Prostate gland (tissue), 2 donors: Measurements from ENCODE around the gene ZMIZ1. TPM values are rescaled to one million over a fixed set of nuclear protein-coding genes. Genes with fewer than 3 reads are reported as not detected.

Experiments used
- DNase-seq: peaks from one replicate; pipeline ENCODE4 v3.0.0-alpha.2; 2019; ENCODE audit warnings: low spot score
- H3K27ac ChIP-seq, 2 donors: fragments of 200-600 bp; sonication (generic); 2 replicates each; pipeline ENCODE4 v1.5.1; 2017 to 2019
- H3K27me3 ChIP-seq: fragments of 200-600 bp; sonication (generic); replicated peaks from 2 replicates; pipeline ENCODE4 v1.5.1; 2019; ENCODE audit not compliant: insufficient read depth
- H3K36me3 ChIP-seq, 2 donors: fragments of 200-600 bp; sonication (generic); 1 replicate in 1 of 2; 2 replicates in 1 of 2; pipeline versions ENCODE4 v1.5.1 to v1.8.1; 2017 to 2019
- H3K4me1 ChIP-seq: fragments of 200-600 bp; sonication (generic); replicated peaks from 2 replicates; pipeline ENCODE4 v1.5.1; 2019
- H3K4me3 ChIP-seq, 2 donors: fragments of 200-600 bp; sonication (generic); 2 replicates each; pipeline ENCODE4 v1.5.1; 2017 to 2019
- H3K9me3 ChIP-seq: fragments of 200-600 bp; sonication (generic); 2 replicates; pipeline ENCODE4 v1.5.1; 2017
- POLR2A ChIP-seq: fragments of 450-650 bp; IDR thresholded peaks from one replicate; pipeline ENCODE4 v1.6.1; 2016; ENCODE audit warnings: antibody characterized with exemption, mild to moderate bottlenecking
- POLR2AphosphoS5 ChIP-seq: sonication (generic); formaldehyde crosslinking; IDR thresholded peaks from one replicate; pipeline ENCODE4 v1.6.1; 2017; ENCODE audit warnings: antibody characterized with exemption
- WGBS: methylation state at CpG from one replicate; pipeline ENCODE4 v1.1.5; 2018; 5-methylcytosine and 5-hydroxymethylcytosine counted together
- intact Hi-C: fragments of 100-400 bp; cut with DNase I; formaldehyde crosslinking; loops from one replicate; pipeline ENCODE4 v1.14.2; 2022
- total RNA-seq, 2 donors: library from RNA; depleted of rRNA; stranded (reverse); fragments of >200 nt; gene quantifications; one replicate each; pipeline ENCODE4 v1.1.0, GENCODE V29; 2016
- TF ChIP-seq, protein P1 (sequence below), 4 experiments: fragments of 200-600 bp in 2 of 4; fragments of 450-650 bp in 2 of 4; sonication (generic) in 2 of 4; IDR thresholded peaks; 1 replicate in 3 of 4; 2 replicates in 1 of 4; pipeline ENCODE4 v1.5.1; 2016 to 2019; ENCODE audit warnings: antibody characterized with exemption in 4 of 4, mild to moderate bottlenecking in 2 of 4, moderate library complexity in 2 of 4

Gene ZMIZ1
- total RNA-seq, 2 donors from 2014 or later = 69.6 to 78.5 TPM

DNA sequence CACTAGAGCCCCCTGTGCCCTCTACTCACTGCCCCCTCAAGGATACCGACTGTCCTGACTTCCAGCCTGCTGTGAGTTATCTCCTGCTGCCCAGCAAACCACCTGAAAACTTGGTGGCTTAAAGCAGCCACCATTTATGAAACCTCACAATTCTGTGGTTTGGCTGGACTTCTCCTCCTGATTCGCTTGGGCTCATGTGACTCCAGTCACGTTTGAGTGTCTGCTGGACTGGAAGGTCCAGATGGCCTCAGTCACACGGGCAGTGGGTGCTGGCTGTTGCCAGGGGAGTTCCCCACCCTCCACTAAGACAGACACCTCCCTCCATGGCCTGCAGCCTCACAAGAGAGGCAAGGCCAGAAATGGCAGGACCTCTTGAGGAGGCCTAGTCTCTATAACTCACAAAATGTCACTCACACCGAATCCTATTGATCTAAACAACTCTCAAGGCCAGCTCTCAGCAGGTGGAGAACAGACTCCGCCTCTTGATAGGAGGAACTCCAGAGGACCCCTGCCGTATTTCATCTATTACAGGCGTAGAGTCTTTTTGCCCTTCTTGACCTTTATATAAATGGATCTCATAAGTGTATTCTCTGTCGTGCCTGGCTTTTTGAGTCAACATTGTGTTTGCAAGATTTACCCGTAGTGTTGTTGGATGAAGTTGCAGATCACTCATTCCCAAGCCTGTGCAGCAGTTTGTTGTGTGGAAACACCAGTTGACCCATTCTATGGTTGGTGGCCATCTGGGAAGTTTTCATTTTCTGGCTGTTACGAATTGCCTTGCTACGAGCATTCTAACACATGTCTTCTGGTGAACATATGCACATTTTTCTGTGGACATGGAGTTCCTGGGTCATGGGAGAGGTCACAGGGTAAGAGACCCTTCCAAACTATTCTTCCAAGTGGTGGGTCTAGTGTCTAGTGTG lies 48.3 kb downstream of the ZMIZ1 start:
- WGBS = 61% methylated on average over 12 of the region's 12 CpGs
- intact Hi-C loops = no loop called here
- no peak overlapping the region for H3K27ac ChIP-seq
- no peaks in the 10 kb centered on the region for H3K9me3 ChIP-seq
- H3K27me3 ChIP-seq = no peaks in the 10 kb centered on the region
- peaks cover 13% of the 10 kb centered on the region for H3K4me1 ChIP-seq
- no peak overlapping the region for H3K4me3 ChIP-seq
- DNase-seq = no peak
- H3K36me3 ChIP-seq = peaks cover 3 to 14% of the 10 kb centered on the region in 2 donors
- TF ChIP-seq POLR2A (no peak), POLR2AphosphoS5 (peak; percentile 43)
- TF ChIP-seq, protein P1, sequence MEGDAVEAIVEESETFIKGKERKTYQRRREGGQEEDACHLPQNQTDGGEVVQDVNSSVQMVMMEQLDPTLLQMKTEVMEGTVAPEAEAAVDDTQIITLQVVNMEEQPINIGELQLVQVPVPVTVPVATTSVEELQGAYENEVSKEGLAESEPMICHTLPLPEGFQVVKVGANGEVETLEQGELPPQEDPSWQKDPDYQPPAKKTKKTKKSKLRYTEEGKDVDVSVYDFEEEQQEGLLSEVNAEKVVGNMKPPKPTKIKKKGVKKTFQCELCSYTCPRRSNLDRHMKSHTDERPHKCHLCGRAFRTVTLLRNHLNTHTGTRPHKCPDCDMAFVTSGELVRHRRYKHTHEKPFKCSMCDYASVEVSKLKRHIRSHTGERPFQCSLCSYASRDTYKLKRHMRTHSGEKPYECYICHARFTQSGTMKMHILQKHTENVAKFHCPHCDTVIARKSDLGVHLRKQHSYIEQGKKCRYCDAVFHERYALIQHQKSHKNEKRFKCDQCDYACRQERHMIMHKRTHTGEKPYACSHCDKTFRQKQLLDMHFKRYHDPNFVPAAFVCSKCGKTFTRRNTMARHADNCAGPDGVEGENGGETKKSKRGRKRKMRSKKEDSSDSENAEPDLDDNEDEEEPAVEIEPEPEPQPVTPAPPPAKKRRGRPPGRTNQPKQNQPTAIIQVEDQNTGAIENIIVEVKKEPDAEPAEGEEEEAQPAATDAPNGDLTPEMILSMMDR (IDR thresholded peaks at IDR 0.05) = no peak

DNA sequence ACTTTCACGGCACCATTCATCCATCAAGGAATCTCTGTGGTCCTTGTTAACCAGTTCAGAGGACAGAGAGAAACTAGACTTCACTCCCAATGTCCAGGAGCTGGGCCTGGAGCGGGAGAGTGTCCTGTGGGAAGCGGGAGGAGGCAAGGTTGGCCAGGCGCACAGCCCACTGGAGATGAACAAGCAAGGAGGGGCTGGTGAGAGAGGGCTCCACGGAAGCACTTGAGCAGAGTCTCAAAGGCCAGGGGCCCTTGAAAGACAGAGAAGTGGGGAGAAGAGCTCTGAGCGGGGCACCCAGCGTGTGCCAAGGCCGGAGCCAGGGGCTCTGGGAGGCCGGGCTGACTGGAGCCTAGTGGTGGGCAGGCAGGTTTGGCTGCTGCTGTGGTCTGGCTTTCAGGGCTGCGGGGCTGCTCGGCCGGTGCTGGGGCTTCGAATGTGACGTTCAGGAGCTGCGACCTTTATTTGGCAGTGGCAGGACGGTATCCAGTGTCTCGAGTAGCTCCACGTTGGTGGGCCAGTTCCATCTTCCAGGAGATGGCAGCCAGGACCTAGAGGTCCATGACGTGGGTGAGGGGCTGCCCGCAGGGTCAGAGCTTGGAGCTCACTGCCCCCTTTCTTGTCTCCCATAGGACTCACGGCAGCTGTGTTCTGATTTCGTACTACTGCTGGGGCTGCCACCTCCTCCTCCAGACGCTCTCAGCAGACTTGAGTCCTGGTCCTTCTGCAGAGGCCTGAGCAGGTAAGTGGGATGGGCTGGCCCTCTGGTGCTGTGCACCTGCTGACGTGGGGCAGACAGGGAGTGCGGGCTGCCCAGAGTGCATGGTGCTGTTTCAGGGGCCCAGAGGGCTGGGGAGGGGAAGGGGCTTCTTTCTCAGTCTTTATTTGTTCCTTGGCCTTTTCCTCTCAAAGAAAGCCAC lies 49.8 kb downstream of the ZMIZ1 start:
- TF ChIP-seq, protein P1 (IDR thresholded peaks at IDR 0.05) = no peak
- TF ChIP-seq POLR2AphosphoS5 = no peak
- no peak for TF ChIP-seq POLR2A
- no peak for DNase-seq

DNA sequence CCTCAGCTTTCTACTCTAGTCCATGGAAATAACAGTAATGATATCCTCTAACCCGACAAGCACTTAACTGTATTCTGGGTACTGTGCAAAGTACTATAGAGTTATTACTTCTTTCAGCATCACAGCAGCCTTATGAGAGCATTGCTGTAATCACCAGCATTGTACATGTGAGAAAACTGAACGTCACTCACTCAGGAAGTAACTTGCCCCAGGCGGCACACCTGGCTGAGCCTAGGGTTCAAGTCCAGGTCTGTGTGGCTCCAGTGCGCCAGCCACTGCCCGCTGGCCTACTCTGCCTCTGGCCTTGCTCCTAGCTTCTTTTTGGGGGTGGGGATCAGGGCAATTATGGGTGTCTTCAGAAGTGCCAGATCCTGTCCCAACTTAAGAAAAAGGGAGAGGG lies 50.5 kb downstream of the ZMIZ1 start:
- Histone ChIP-seq H3K4me1 (peaks cover 5% of the 10 kb centered on the region), H3K9me3 (no peaks in the 10 kb centered on the region), H3K27me3 (no peaks in the 10 kb centered on the region), H3K27ac (no peak overlapping the region), H3K36me3 (peaks cover 3 to 14% of the 10 kb centered on the region in 2 donors), H3K4me3 (no peak overlapping the region)
- DNase-seq = no peak
- intact Hi-C loops = no loop called here
- TF ChIP-seq, protein P1 (IDR thresholded peaks at IDR 0.05) = no peak
- TF ChIP-seq POLR2AphosphoS5 = no peak
- TF ChIP-seq POLR2A = no peak
- WGBS = 82% methylated on average over 5 of the region's 5 CpGs

More for the DNA sequence above, 49.8 kb downstream of the ZMIZ1 start:
- Histone ChIP-seq H3K4me1 (peaks cover 5% of the 10 kb centered on the region), H3K27ac (no peak overlapping the region), H3K9me3 (no peaks in the 10 kb centered on the region), H3K36me3 (peaks cover 3 to 14% of the 10 kb centered on the region in 2 donors), H3K27me3 (no peaks in the 10 kb centered on the region), H3K4me3 (no peak overlapping the region)
- intact Hi-C loops = no loop called here
- WGBS = 73% methylated on average over 24 of the region's 25 CpGs

DNA sequence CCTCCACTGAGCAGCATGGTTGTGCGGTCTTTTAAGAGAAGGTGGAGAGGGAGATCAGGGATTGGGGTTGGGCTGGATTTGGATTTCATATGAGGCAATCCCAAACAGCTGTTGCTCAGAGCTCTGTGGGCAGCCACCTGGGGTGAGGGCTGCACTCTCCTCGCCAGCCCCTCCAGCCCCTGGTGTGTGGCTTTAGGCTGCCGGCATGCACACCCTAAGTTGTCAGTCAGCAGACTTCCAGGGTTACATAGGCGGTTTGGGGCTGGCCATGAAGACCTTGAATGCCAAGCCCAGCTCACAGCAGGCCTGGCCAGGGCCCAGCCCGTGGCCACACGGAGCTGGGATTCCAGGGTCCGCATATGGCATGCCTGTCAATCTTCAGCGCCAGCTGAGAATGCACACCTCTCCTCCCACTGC lies 54.8 kb downstream of the ZMIZ1 start:
- Histone ChIP-seq H3K27ac (no peak overlapping the region), H3K36me3 (peaks cover 3 to 14% of the 10 kb centered on the region in 2 donors), H3K27me3 (no peaks in the 10 kb centered on the region), H3K4me3 (no peak overlapping the region), H3K4me1 (no peaks in the 10 kb centered on the region), H3K9me3 (no peaks in the 10 kb centered on the region)
- no peak for TF ChIP-seq POLR2A
- TF ChIP-seq, protein P1 (IDR thresholded peaks at IDR 0.05) = no peak
- no peak for TF ChIP-seq POLR2AphosphoS5
- 73% methylated on average over 8 of the region's 8 CpGs for WGBS
- intact Hi-C loops = no loop called here
- DNase-seq = no peak
